ENCODE data around the gene P2RX4. TPM values are rescaled to one million over a fixed set of nuclear protein-coding genes. Genes with fewer than 3 reads are reported as not detected.

P2RX4 gene
- total RNA-seq, 2 experiments from 2014 or later, result 10.8 to 17.7 TPM

GRCh38 chr12:121170151-121170550, 39.8 kb upstream of the P2RX4 start:
- H4K20me1 ChIP-seq (ENCODE audit: insufficient read depth, low read length), result no peaks in the 10 kb centered on the region
- BruUV-seq (replicated peaks), result no TSS peak
- no peak overlapping the region for H2AFZ ChIP-seq (ENCODE audit: low read length)
- H3K79me2 ChIP-seq (ENCODE audit: insufficient read depth, low read depth, low read length), result no peaks in the 10 kb centered on the region
- intact Hi-C loops (cut with micrococcal nuclease; ENCODE audit: unreplicated experiment), result no loop called here
- ChIA-PET POLR2A (no interaction called here), CTCF (ENCODE audit: unreplicated experiment) (interaction anchor here (0.6 kb wide), 1 partner anchor 192 kb away, joined by 3 read pairs; the partner anchor contains the start of gene HNF1A)
- no peak overlapping the region for H3K4me3 ChIP-seq (ENCODE audit: low read depth, low read length, poor library complexity, severe bottlenecking)
- H3K9me2 ChIP-seq (ENCODE audit: insufficient read depth, low read length), result no peaks in the 10 kb centered on the region
- no peak overlapping the region for H3K4me2 ChIP-seq (ENCODE audit: low read length)
- no peak for DNase-seq (ENCODE audit: low spot score)
- H3K36me3 ChIP-seq (ENCODE audit: insufficient read depth, low read length), result no peaks in the 10 kb centered on the region
- H3K27ac ChIP-seq (ENCODE audit: low read depth, low read length, poor library complexity, severe bottlenecking), result no peak overlapping the region
- H3K4me1 ChIP-seq (ENCODE audit: insufficient read depth, low read length, poor library complexity, severe bottlenecking), result peaks cover 12% of the 10 kb centered on the region
- H3K9me3 ChIP-seq (ENCODE audit: low read length), result no peaks in the 10 kb centered on the region
- TF ChIP-seq CTCF (conservative IDR thresholded peaks at IDR 0.05; ENCODE audit: low read length) (no peak), EZH2phosphoT487 (IDR thresholded peaks at IDR 0.05; ENCODE audit: borderline replicate concordance, low read depth, low read length) (no peak)

DNA sequence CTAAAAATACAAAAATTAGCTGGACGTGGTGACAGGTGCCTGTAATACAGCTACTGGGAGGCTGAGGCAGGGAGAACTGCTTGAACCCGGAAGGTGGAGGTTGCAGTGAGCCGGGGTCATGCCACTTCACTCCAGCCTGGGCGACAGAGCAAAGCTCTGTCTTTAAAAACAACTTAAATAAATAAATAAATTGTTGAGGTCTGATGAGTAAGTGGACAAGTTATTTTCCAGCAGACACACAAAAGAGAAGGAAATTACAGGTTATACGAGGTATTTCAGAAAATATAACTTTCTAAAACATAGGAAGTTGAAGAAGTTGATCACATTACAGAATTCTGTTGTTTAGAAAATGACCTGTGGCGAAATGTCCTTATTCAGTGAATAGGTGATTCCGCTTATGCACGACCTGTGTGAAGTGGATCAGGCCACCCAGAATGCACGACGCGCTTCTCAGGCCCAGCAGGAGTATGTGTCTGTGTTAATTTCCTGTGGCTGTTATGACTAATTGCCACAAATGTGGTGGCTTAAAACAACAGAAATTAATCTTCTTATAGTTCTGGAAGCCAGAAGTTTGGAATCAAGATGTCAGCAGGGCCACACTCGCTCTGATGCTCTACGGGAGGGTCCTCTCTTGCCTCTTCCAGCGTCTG, 39.2 kb upstream of the P2RX4 start:
- no peak overlapping the region for H3K27ac ChIP-seq (ENCODE audit: low read depth, low read length, poor library complexity, severe bottlenecking)
- BruUV-seq (replicated peaks), result no TSS peak
- intact Hi-C loops (cut with micrococcal nuclease; ENCODE audit: unreplicated experiment), result no loop called here
- POLR2A ChIA-PET, result no interaction called here
- H3K4me3 ChIP-seq (ENCODE audit: low read depth, low read length, poor library complexity, severe bottlenecking), result no peak overlapping the region
- H3K4me2 ChIP-seq (ENCODE audit: low read length), result no peak overlapping the region
- TF ChIP-seq EZH2phosphoT487 (IDR thresholded peaks at IDR 0.05; ENCODE audit: borderline replicate concordance, low read depth, low read length) (no peak), CTCF (conservative IDR thresholded peaks at IDR 0.05; ENCODE audit: low read length) (no peak)
- H3K79me2 ChIP-seq (ENCODE audit: insufficient read depth, low read depth, low read length), result no peaks in the 10 kb centered on the region
- H3K4me1 ChIP-seq (ENCODE audit: insufficient read depth, low read length, poor library complexity, severe bottlenecking), result peaks cover 18% of the 10 kb centered on the region
- no peak overlapping the region for H2AFZ ChIP-seq (ENCODE audit: low read length)
- CTCF ChIA-PET (ENCODE audit: unreplicated experiment), result interaction anchor here (0.6 kb wide), 1 partner anchor 193 kb away, joined by 3 read pairs; the partner anchor contains the start of gene HNF1A
- no peaks in the 10 kb centered on the region for H3K9me3 ChIP-seq (ENCODE audit: low read length)
- H3K36me3 ChIP-seq (ENCODE audit: insufficient read depth, low read length), result no peaks in the 10 kb centered on the region
- H4K20me1 ChIP-seq (ENCODE audit: insufficient read depth, low read length), result no peaks in the 10 kb centered on the region
- H3K9me2 ChIP-seq (ENCODE audit: insufficient read depth, low read length), result no peaks in the 10 kb centered on the region
- DNase-seq (ENCODE audit: low spot score), result no peak

DNA sequence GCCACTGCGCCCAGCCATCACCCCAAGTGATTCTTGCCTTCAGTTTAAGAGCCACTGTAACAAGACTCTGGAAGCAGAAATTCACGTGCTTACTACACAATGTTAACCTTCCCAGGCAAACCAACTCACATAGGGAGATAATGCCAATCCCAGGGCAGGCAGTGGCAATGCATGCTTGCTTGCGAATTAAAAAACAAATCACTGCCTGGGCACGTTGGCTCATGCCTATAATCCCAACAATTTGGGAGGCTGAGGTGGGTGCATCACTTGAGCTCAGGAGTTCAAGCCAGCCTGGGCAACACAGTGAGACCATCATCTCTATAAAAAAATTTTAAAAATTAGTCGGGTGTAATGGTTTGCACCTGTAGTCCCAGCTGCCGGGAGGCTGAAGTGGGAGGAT, 37.8 kb upstream of the P2RX4 start:
- Histone ChIP-seq H3K4me1 (ENCODE audit: insufficient read depth, low read length, poor library complexity, severe bottlenecking) (peaks cover 23% of the 10 kb centered on the region), H3K79me2 (ENCODE audit: insufficient read depth, low read depth, low read length) (no peaks in the 10 kb centered on the region), H3K4me2 (ENCODE audit: low read length) (no peak overlapping the region), H4K20me1 (ENCODE audit: insufficient read depth, low read length) (no peaks in the 10 kb centered on the region), H3K4me3 (ENCODE audit: low read depth, low read length, poor library complexity, severe bottlenecking) (no peak overlapping the region), H3K9me2 (ENCODE audit: insufficient read depth, low read length) (no peaks in the 10 kb centered on the region), H3K36me3 (ENCODE audit: insufficient read depth, low read length) (no peaks in the 10 kb centered on the region), H3K27ac (ENCODE audit: low read depth, low read length, poor library complexity, severe bottlenecking) (no peak overlapping the region), H2AFZ (ENCODE audit: low read length) (no peak overlapping the region), H3K9me3 (ENCODE audit: low read length) (no peaks in the 10 kb centered on the region)
- no peak for TF ChIP-seq CTCF (conservative IDR thresholded peaks at IDR 0.05; ENCODE audit: low read length)
- no peak for TF ChIP-seq EZH2phosphoT487 (IDR thresholded peaks at IDR 0.05; ENCODE audit: borderline replicate concordance, low read depth, low read length)
- intact Hi-C loops (cut with micrococcal nuclease; ENCODE audit: unreplicated experiment), result no loop called here
- no peak for DNase-seq (ENCODE audit: low spot score)
- POLR2A ChIA-PET, result interaction anchor here (0.6 kb wide), 1 partner anchor 147 kb away, joined by 3 read pairs; no protein-coding TSS in a partner anchor
- CTCF ChIA-PET (ENCODE audit: unreplicated experiment), result no interaction called here
- BruUV-seq (replicated peaks), result no TSS peak
